NCI-H2107 treated with DMSO at 0.1 percent for 48 hours (cell line): ENCODE measurements around the gene PHGDH.
"Not testable (repeated sequence)": the region's sequence is repeated elsewhere in the genome, so short reads cannot be mapped to it uniquely, and the experiment has no call there.

Experiments
- DNase-seq: peaks from one replicate; lab custom pipeline; 2025; ENCODE audit not compliant: unreplicated experiment; lab: John Stamatoyannopoulos, UW

PHGDH gene

DNA sequence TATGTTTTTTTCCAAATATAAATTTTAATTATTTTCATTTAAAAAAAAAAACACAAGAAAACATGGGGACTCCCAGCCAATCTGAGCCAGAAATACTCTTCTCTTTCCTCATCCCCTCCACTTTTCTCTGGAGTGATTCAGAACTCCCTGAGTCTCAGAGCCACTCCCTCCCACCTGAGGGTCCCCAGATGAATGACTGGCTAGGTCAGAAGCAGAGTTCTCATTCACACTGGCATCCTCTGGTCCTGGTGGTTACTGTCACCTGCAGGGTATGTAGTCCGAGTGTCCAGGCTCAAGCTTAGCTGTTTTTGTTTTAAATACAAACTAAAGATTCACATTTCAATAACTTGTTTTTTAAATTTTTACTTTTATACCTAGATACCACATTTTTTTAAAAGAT lies 50.7 kb downstream of the PHGDH start:
- DNase-seq = no peak

DNA sequence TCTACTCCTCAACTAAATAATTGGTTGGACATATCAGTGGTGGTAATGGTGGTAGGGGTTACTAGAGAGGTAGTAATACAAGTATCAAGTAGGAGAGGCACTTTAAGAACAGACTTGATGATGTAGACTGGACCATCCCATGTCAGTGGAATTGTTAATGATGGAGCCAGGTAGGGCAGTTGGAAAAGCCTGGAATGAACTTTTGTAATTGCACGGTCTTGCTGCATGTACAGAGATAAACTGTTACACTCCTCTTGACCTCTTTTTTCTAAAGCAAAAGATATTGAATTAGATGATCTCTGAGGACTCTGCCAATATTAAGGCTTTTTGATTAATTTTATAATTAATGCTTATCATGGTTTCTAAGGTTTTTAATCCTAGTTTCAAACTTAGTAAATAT lies 51.2 kb downstream of the PHGDH start:
- DNase-seq = no peak

DNA sequence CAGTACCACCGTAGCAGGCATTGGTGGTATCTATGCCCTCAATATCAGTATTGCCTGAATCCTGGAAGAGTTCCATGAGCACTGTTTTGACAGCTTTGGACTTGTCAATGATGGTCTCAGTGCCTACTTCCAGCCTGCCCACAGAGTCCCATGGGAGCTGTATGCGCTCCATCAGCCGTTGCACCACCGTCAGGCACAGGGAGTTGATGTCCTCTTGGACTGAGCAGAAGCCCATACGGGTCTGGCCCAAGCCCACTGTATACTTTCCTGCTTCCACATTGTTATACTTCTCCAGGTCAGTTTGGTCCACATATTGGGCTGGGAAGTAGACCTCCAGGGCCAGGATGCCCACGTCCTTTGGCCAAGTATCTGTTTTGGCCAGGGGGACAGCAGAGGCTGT lies 52.5 kb downstream of the PHGDH start:
- DNase-seq = no peak

DNA sequence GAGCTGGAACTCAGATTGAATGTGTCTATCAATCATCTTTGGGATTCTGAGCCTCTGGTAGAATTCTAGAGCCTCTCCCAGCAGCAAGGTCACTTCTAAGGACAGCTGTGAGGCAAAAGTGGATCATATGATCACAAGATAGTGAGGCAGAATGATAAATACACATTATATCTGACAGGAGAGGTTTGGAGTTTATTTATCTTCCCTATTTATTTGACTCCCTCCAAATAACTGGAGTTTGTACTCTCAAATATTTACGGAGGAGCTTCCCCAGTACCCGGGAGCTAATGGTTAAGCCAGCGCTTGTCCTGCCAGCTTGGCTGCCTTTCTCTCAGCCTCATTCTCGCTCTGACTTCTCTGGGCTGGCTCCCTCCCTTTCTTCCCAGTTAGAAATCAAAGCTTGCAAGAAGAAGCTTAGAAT lies 54.6 kb downstream of the PHGDH start:
- DNase-seq = no peak

DNA sequence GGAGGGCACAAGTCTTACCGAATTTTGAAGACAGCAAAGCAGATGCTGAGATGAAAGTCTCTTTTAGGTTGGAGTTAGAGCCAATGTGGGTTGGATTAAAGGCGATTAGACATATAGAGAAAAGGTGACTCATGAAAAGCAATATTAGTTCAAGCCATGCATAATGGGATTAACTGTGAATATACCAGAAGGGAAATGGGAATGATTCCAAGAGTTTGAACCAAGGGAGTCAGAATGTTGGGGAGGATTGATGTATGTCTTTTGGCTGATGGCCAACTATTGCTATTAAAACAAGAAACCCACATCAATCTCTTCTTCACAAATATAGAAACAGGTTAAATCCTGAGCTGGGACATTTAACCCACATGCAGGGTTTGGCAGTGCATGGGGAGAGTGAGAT lies 55.8 kb downstream of the PHGDH start:
- DNase-seq = no peak

DNA sequence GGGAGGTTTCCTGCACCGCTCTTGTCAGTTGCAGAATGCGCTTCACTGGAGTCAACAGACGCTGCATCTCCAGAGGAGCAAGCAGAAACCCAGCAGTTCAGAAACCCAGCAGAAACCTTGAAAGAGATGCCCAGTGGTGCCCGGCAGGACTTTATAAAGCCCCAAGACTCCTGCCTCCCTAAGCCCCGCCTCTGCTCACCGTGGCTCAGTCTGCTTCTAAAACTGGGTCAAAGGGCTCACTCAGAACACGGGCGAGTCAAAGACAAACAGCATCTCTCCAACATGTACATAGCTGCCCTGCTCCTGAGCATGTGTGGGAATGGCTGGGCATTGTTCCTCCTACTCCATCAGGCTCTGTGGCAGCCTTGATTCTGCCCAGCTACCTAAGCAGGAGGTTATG lies 57.0 kb downstream of the PHGDH start, which contains the start of gene HMGCS2:
TSS of gene HMGCS2 (minus strand) at position 128 of the 400 bp plus-strand sequence. CDS start at position 67, 61 bp downstream.
- no peak for DNase-seq

DNA sequence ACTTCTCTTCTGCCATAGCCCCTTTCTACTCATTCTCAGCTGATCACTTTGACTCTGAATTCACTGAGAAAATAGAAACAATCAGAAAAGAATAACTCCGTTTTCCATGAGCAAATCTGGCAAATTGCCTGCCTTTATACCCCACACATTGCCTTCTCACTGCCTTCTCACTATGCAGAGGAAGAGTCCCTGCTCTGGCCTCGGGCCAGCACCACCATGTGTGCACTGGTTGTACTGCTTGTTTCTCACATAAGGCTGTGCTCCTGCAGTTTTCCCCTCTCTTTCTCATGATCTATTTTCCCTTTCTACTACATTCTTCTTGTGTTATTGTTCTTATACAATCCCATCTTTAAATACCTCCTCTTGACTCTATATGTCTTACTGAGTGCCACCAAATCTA lies 59.3 kb downstream of the PHGDH start:
- no peak for DNase-seq

DNA sequence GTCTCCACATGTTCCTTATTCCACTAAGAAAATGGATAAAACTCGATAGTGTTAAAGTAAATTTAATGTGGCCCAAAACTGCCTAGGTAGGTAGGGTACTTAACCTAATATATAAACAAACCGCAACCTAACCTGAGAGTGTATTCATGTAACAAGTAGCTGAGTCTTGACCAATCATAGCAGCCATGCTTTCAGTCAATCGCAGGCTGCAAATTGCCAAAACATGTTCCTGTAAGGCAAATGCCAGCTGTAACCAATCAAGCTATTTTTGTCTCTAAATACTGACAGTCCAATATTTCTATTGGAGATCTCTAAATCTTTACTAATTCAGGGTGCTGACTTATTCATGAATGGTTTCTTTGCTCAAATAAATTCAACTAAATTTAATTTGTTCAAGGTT lies 60.0 kb downstream of the PHGDH start:
- DNase-seq = no peak

DNA sequence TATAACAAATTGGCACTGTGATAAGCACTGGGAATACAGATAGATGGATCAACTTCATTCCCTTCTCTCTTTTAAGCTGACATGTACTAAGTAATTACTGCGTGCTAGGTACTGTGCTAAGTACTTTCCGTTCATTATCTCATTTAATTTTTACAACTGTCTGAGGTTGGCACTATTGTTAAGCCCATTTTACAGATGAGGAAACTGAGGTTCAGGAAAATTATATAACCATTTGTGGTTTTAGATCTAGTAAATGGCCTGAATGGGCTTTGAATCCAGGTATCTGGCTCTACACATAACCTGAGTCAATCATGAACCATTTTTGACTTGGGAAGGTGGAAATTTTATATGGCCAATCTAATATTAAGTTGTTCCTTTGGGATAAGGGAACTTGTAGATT lies 60.6 kb downstream of the PHGDH start:
- no peak for DNase-seq

DNA sequence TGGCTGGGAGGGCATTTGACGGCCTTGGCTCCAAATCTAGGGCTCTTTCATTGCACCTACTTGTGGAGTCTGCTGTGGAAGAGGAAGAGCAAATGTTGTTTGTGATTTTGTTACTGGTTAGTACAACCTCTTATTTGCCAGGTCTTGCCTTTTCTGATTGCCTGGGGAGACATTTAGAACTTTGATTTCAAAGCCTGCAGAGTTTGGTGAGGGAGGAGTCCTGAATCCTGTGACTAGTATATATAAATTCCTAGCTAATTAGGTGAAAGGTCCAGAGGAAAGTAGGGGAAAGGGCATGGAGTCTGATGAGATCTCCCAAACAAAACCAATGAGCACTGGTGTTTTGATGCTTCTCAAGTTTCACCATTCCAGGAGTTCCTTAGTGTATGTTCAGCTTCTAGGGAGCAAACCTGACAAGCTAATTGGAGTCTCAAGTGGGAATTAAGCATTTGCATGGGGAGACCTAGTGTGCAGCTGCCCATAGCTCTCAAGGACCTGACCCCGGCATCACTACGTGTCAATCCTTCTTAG lies 62.0 kb downstream of the PHGDH start:
- DNase-seq = peak; percentile 35

DNA sequence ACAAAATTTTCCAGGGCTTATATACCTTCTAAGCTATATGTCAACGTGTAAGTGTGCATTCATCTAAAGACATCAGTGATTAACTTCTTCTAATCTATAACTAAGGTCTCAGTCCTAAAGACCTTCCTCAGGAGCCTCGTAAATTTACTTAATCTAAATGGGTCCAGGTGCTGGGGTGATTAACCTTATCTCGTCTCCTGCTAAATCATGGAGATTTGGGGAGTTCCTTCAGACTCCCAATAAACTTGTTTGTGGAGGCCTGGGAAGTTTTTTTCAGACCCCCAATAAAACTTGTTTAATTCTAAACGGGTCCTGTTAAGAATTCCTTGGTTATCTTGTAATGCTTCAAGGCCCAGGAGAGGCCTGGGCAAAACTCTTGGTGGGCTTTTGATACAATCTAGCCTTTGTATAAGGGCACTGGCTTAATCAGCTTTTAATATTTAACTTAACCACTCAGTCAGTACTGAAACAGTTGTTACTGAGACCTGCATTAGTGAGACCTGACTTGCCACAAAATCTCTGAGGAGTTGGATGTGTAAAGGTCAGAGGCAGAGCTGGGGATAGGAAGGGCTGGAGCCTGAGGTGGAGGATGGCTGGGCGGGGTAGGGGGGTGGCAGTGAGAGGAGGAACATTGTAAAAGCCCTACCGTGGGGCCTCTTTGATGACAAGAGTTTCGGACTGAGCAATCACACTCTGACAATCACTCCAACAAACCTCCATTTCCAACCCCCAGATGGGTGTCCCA lies 63.2 kb downstream of the PHGDH start:
- DNase-seq = no peak

DNA sequence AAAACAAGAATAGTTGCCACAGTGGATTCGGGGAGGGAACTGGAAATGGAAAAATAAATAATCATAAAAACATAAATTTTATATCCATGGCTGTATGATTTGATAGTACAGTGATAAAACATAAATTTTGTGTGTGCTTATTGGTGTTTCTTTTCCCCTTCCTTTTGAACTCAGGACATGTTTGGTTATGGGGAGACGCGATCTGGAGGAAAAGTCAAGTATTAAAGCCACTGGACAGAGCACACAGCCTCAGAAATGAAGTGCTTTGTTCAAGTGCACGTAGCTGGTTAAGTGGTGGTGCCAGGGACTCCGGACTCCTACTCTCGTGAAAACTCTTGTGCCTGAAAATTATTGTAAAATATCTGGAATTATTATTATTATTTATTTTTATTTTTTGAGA lies 66.6 kb downstream of the PHGDH start:
- no peak for DNase-seq

DNA sequence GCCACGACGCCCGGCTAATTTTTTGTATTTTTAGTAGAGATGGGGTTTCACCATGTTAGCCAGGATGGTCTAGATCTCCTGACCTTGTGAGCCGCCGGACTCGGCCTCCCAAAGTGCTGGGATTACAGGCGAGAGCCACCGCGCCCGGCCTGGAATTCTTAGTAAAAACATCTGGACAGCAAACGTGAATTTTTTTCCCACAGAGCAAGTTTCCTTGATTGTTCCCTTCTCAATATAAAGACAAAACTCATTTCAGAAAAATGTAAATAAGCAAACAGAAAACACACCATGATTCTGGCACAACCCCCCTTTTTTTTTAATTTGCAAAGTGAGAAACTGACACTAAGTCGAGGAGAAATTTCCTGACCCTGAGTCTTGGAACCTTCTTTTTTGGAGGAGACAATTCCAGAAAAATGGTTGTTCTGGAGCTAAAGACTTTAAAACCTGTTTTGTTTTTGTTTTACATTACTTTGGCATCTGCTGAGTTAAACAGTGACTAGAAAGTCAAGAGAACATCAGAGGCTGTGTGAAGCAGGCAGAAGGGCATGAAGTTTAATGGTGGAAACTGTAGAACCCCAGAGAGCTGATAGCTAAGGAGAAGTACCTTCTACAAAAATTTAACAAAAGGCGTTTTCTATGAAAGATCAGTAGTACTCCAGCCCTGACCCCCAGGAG lies 67.3 kb downstream of the PHGDH start:
- no peak for DNase-seq

DNA sequence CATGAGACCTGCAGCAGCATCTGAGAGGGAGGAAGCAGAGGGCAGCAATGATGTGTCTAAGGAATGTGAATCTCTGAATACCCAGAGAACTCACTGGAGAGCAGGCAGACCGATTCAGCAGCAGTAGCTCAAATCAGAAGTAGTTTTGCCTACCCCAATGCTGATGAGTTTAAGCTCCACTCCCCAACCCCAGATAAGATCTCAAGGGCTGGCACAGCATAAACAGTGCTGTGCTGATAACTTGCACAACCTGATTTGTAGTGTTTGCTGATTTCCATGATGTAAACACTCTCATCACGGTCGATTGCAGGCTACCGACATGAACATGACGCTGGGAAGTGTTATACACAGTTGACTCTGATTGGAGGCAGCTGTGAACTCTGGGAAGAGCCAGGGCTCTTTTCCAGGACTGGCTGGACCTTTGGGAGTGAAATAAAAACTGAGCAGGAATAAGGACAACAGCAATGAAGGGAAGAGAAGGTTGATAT lies 68.2 kb downstream of the PHGDH start:
- peak; percentile 39 for DNase-seq

DNA sequence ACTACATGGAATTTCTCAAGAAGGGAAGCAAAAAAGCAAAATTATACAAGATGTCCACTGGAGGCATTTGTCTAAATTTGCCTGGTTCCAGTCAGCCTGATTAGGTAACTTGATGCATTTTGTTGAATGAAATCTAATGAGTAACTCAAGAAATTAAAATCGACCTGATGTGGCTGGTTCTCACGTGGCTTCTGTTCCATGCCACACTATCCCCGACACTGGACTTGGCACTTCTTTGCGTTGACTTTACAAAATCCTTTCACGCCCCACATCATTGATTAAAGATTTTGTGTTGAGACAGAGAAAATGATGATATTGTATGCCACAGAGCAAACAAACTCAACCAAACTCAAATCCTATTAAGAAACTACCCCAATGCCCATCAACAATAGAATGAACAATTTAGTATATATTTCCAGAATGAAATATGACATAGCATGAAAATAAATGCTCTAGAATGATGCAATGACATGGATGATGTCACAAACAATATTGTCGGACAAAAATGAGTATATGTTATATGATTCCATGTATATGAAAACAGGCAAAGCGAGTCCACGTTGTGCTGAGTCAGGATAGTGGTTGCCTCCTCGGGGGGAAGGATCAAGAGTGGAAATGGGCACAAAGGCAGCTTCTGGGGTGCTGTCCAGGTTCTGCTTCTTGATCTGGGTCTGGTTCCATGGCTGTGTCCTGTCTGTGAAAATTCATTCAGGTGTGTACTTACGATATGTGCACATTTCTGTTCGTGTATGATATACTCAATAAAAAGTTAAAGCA lies 69.9 kb downstream of the PHGDH start:
- no peak for DNase-seq

DNA sequence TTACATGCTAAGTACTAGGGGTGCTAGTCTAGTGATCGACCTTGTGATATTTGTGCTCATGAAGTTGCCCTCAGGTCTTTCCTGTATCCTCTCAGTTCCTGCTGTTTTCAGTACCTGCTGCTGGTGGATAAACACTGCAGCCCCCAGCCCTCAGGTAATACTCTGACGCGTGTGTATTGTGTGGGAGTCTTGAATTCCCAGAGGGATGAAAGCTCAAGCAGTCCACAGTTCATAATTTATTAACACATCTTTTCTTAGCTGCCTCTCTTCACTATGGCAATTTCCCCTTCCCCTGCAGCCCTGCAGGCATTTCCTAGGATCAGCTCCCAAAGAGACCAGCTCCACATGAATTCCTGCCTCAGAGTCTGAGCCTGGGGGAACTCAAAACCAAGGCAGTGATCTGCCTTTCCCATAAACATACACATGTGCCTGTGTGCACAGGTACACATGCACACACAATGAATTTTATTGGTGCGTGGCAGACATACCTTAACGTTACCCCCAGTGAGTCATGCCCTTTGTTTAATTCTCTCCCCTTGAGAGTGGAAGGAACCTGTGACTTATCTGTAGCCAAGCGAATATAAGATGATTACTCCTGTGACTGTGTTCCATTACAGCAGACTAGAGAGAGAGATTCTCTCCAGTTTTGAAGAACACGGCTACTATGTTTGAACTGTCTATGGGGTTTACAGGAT lies 71.0 kb downstream of the PHGDH start:
- DNase-seq = no peak

DNA sequence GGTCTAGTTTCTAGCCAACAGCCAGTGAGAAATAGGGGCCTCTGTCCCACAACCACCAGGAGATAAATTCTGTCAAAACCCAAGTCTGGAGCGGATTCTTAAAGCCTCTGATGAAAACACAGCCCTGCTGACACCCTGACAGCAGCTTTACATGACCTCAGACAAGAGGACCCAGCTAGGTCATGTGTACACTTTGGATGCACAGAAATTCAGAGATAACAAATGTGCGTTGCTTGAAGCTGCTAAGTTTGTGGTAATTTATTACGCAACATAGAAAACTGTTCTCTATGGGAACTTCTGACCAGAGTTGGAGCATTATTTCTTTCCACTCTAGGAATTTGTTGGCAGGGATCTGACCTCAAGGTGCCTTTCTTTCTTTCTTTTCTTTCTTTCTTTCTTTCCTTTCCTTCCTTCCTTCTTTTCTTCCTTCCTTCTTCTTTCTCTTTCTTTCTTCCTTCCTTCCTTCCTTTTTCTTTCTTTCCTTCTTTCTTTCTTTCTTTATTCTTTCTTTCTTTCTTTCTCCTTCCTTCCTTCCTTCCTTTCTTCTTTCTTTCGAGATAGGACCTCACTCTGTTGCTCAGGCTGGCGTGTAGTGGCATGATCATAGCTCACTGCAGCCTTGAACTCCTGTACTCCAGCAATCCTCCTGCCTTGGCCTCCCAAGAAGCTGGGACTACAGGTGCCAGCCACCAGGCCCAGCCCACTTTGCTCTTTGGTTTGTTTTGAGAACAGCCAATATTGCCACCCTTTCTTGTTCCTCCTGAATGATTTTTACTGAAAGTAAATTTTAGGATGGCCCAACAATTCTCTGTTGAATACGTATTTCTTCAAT lies 71.8 kb downstream of the PHGDH start:
- DNase-seq = no peak

DNA sequence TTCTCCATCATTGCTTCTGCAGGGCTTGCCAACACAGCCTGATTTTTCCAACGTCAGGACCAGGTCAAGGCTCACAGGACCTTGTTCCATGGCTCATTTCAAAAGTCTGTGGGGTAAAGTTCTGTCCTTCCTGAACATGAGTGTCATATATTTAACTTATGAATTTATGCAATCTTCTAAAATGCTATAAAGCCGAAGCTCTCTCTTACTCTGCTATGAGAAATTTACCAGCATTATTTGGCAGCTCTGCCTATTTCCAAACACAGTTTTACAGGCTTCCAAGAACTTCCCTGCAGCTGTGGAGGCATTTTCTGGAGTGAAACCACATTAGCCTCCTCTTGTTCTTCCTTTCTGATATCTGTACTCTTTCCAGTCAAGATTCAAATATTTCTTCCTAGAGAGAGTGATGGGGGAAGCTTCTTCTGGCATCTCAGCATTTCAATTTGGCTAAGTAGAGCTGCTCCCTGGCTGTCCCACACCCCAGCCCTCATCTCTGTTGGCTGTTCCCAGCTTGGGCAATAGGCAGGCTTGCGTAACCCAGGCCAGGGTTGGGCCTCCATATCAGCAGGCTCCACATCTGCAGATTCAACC lies 72.6 kb downstream of the PHGDH start:
- no peak for DNase-seq

DNA sequence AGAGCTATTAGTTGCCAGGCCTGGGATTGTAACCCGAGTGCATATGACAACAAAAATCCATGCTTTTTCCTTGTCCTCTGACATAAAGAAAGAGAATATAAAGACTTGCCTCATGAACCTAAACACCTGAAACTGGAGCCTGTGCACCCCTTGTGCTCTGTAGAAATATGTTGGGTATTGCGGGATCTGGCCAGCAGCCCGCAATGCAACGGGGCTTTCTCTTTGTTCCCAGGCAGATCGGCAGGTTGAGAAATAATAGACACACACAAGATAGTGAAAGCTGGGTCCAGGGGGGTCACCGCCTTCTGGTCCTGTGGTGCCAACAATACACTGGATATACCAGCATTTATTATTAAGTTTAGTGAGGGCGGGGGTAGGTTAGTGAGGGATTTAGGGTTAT lies 74.3 kb downstream of the PHGDH start:
- not testable (repeated sequence) for DNase-seq
